NCI-H1048 (cell line): ENCODE measurements around the gene TRIM44.

Source experiments
- DNase-seq: peaks from one replicate; lab custom pipeline; 2025; lab: John Stamatoyannopoulos, UW

TRIM44 gene

DNA sequence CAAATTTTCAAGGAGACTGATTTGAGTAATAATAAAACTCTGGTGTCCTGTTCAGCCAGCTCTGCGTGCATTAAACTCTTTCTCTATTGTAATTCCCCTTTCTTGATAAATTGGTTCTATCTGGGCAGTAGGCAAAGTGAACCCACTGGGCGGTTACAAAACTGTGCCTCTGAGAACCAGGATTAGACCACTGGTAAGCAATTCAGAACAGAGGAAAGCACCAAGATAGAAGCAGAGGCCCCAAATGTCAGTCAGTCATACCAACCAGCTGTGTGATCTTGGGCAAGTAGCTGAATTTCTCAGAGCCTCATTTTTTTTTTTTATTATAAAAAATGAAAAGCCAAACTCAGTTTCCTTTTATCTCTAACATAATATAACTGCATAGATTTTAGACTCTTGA, 54.9 kb downstream of the TRIM44 start:
- no peak for DNase-seq

DNA sequence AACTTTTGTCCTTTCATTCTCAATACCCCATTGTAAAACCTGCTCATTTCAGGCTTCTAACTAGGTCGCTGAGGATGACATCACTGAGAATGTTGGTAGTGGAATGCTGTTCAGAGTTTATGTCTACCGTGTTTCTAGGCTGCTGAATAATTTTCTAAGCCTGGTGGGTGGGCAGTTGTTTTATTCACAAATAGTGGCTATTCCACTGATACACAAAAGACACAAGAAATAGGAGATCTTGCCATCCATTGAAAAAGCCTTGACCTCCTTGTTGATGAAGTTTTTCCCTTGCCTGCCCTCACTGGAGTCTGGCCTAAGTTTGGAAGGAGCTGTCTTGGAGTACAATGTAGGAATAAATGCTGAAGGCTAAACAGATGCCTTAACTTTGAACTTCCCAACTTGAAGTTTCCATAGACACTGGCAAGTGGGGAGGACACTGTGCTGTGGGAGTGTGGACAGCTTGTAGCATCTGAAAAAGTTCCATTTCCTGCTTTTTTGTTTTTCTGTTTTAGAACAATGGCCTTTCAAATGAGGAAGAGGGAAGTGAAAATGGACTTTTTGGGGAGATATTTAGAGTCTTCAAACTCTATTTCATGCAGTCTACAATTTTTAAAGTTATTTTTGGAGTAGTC, 59.2 kb downstream of the TRIM44 start:
- DNase-seq = no peak

DNA sequence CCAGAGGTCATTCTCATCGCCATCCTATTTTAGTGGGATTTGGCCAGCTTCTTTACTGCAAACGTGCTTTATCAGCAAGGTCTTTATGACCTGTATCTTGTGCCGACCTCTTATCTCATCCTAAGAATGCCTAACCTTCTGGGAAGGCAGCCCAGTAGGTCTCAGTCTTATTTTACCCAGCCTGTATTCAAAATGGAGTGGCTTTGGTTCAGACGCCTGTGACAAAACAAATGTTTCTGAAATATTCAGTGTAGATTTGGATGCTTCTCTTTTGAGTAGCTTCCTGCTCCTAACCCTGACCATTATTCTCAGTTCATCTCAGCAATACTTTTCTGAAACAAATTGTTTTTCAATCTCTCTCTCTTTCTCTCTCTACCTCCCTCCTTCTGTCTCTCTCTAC, 60.1 kb downstream of the TRIM44 start:
- DNase-seq = no peak

DNA sequence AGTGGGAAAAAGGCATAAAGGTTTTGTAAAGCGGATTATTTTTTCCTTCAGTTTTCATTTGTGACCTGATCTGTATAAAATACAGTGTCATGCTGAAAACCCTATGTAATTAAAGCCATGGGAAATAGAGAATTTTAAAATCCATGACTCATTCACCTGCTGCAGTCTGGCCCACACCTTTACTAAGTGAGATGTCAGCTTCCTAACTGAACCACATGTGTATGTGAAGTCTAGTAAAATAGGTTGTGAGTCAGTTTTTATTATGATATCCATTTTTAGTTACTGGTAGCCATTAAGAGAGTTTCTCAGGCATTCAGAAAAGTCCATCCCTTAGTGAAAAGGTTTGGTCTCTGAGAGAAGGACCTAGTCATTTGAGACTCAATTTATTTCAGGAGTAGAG, 60.9 kb downstream of the TRIM44 start:
- DNase-seq = no peak

DNA sequence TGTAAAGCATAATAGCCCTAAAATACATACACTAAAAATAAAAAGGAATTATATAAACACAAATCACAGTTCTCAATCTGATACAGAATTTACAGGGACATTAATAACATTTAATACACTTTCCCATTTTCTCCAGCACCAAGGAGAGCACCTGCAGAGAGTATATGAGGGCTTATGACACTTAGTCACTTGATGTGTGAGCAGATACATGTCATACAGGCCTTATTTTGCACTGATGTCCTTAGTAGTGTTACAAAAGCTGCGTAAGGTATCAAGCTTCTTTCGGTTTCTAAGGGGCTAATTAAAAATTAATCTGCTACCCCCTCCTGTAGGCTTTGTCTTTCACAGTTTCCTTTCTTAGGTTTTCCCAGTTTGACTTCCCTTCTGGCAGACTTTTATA, 61.3 kb downstream of the TRIM44 start:
- DNase-seq = no peak

DNA sequence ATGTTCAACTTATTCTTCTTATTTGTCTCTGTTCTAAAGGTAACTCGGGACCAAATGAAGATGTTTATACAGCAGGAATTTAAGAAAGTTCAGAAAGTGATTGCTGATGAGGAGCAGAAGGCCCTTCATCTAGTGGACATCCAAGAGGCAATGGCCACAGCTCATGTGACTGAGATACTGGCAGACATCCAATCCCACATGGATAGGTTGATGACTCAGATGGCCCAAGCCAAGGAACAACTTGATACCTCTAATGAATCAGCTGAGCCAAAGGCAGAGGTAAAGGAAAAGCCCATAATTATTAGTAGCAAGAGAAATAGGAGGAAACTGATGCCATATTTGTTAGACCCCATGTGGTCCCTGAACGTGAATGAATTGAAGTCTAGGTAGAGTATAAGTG, 63.3 kb downstream of the TRIM44 start:
- no peak for DNase-seq

DNA sequence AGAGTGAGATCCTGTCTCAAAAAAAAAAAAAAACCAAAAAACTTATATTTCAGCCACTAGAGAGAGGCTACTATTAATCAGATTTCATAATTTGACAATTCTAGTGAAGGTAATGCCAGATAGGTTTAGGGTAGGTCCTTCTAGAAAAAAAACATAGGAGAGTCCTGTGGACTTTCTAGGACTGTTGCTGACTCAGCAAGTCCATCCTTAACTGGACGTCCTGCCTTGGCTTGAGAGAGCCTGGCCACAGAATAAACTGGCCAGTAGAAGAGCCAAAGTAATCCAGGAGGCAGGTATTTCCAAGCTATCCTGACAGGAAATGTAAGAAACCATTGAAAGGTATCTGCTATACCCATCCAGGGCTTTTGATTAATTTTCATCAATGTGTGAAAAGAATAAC, 64.6 kb downstream of the TRIM44 start:
- no peak for DNase-seq

DNA sequence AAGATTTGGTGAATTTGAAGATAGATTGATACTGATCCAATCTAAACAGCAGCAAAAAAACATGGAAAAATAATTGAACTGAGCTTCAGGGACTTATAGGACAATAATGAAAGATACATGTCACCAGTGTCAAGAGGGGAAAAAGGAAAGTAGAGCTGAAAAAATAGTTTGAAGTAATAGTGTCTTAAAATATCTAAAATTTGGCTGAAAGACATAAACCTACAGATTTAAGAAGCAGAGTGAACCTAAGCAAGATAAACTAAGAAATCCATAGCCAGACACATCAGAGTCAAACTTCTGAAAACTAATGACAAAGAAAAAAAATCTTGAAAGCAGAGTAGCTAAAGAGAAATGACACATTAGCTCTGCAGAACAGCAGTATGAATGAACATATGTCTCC, 67.7 kb downstream of the TRIM44 start:
- DNase-seq = no peak

DNA sequence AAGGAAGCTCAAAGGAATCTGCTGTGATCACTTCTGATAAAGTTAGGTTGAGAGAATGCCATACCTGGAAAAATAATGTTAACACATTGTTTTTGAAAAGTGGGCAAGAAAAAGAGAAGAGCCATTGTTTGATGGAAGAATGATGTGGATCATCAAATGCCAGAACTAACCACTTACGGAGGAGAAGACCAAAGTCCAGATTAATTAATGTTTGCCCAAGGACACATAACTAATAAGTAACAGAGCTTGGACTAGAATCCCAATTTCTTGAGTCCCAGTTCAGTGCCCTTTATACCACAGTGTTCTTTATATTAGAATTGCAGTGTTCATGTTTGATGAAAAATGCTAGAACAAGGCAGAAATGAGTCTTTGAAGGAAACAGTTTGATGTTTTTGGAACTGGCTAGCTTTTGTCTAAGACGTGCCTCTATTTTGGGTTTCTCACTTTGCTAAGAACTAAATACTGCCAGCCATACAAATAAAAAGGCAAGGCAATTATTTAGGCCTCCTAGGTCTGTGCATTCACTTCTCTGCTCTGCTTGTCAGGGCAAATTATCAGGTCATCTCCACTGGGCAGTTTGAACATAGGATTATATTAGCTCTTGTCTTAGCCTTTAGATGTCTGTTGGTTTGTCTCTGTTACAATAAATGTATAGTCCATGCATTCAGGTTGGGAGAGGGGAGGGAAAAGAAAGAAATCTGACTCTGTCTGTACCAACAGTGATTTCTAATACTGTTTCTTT, 72.3 kb downstream of the TRIM44 start:
- DNase-seq = no peak

DNA sequence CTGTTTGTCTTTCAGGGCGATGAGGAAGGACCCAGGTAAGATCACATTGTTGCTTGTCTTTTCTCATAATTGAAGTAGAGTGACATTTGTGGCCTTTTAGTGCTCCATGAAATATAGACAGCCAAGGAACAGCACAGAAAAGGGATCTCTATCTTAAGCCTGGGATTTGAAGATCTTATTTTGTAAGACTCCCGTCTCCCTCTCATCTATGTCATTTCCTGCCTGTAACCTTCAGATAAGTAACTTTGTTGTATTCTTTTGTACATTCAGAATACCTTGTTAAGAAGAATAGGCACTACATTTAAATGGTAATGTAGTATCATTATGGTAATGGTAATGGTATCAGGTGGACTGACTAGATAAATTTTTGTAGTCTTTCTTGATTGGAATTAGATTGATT, 72.8 kb downstream of the TRIM44 start:
- DNase-seq = no peak

DNA sequence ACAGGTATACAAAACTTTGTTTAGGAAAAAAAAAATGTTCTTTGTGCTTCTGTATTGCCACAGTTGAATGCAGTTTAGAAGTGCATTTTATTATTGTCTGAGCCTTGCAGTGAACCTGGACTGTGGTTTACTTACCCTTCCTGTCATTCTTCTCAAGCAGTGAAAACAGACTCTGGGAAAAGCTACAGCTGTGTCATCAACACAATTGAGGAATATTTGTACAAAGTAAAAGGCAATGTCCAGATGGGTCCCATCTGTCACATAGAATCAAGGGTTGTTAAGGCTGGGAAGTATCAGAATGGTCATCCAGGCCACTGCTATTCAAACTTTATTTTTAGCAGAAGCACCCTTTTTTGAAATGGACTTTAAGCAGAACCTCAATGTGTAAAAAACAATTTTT, 73.3 kb downstream of the TRIM44 start:
- no peak for DNase-seq

DNA sequence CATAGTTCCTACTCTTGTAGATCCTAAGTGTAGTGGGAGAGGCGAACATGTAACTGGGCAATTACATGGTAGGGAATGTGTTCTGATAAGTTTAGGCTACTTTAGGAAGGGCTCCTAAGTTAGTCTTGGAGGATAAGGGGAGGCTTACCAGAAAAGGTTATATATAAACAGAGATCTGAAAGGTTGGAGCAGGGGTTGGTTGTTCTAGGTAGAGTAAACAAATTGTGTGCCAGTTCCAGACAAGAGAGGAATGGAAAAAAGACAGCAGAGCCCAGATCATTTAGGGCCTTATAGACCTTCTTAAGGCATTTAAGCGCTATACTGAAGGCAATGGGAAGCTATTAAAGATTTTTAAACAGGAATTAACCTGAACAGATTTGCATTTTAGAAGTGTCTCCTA, 74.4 kb downstream of the TRIM44 start:
- no peak for DNase-seq

DNA sequence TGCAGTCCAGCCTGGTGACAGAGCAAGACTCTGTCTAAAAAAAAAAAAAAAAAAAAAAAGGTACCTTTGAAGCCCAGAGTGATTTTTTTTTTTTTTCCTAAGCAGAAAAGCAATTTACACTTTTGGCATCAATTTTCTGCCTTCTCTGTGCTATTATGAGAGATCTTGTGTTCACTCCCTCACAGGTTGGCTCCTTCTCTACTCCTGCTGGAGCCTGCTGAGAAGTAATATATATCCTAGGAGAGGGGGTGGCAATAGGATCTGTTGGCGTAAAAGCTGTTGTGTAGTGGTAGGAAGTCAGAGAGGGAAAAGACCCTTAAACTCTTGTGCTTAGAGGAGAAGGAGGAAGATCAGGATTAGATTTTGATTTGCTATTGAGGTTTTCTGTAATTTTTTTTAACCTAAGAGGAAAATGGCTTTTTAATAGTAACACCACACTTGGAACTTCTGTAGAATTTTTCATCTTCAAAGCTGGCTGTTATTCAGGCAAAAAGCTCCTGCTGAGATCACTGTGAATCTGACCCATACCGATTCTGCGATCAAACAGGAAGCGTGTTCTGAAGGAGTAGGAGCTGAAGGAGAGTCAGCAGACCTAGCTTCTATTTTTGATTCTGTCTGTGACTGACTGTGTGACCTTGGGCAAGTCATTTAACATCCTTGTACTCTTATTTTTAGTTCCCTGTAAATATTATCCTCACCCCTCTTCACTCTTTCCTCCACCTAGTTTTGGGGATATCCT, 77.7 kb downstream of the TRIM44 start:
- DNase-seq = no peak

DNA sequence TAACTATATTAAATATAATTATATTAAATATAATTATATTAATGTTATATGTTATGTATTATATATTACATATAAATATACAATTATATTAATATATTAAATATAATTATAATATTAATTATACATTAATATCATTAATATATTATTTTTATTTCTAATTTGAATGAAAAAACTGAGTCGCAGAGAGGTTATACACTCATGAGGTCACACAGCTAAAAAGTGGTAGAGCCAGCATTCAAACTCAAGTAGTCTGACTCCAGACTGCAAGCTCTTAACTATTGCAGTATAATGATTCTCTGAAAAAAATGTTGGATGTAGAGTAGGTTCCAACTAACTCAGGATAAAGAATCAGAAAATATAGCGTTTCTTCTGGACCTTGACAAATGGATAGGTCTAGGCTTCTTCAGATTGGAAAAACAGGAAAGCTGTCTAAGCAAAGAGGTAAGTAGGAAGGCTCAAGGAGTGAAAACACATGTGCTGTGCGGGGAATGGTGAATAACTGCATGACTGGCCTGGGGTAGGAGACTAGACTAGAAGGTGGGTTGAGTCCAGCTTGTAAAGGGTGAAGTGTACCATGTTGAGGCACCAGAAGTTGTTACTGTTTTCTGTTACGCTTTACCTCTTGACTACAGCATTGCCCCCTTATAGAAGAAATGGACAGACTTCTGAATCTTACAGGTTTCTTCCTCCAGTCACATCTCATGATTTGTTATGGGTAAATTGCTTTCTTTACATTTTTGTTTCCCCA, 80.3 kb downstream of the TRIM44 start:
- no peak for DNase-seq

DNA sequence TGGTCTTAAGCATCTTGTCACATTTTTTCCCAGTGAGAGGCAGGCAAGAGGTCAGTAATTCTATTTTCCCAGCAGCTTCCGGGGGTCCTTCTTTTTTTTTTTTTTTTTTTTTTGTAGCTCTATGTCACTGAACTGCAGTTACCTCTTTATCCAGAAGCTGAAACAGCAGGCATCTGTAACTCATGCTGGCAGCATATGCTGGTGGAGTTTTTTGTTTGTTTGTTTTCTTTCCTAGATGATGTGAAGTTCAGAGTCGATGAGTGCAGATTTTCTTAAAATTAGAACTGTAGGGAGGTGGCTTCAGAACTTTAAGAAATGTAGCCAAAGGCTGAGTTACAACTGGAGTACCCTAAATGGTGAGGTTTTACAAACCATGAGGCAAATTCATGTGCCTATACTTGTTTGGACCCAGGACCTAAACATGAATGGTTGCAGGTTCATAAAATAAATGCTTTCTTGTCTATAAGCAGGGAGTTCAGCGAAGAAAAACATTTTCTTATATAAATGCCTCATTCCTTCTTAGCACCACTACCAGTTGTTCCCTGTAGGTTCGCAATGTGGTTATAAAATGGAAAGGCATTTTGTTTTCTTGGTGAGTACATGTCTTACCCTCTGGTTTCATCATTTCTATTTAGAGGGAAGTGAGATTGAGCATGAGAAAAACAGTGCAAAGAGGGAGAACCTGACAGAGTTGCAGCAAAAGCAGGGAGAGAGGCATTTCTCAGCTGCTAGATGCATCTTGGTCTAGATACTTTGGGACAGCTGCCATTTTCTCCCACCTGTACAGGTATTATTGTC, 84.0 kb downstream of the TRIM44 start:
- DNase-seq = no peak

DNA sequence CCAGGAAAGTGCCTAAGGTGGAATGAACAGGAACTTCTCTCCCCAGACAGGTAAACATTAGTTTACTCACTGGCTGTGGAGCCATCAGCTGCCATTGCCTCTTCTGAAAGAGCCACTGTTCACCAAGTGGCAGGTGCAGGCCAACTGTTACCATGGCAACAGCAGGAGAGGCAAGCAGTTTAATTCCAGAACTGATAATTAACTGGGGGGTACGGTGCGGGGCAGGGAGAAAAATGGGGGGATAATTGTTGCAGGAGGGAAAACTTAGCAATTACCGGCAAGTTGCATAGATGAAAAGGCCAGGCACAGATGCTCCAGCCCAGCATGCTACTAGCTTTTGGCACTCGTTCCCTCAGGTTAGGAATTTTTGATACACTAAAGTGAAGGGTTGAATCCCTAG, 85.1 kb downstream of the TRIM44 start:
- no peak for DNase-seq

DNA sequence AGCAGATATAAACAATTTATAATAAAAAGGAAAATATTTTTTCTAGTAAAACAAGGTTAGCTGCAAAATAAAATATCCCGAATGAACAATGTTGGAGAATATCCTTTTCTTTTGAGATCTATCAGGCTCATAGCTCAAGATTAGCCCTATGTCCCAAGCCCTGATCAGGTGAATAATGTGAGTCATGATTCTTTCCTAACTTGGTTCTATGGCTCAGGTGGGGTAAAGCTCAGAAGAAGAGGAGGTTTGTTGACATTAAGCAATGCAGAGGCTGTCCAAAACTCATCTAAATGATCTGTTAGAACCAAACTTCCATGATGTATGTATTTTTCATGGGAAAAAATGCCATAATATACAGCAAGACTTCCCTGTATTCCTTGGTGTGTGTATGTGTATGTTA, 86.1 kb downstream of the TRIM44 start:
- no peak for DNase-seq

DNA sequence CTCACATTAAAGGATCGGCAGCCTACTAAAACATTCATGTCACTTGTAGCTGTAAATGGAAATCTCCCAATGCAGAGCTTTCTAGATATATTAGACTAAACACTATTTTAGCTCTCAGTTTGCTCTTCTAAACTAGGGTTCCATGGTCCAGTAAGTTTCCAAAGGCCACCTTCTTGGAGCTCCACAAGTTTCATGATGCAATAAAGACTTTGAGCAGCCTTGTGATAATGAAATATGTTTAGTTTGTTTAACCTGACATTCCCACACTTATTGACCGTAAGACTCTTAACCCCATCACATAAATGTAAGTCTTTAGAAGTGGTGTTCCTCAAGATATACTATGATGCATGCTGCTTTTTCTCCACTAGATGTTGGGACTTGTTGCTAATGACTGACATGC, 87.7 kb downstream of the TRIM44 start:
- no peak for DNase-seq

DNA sequence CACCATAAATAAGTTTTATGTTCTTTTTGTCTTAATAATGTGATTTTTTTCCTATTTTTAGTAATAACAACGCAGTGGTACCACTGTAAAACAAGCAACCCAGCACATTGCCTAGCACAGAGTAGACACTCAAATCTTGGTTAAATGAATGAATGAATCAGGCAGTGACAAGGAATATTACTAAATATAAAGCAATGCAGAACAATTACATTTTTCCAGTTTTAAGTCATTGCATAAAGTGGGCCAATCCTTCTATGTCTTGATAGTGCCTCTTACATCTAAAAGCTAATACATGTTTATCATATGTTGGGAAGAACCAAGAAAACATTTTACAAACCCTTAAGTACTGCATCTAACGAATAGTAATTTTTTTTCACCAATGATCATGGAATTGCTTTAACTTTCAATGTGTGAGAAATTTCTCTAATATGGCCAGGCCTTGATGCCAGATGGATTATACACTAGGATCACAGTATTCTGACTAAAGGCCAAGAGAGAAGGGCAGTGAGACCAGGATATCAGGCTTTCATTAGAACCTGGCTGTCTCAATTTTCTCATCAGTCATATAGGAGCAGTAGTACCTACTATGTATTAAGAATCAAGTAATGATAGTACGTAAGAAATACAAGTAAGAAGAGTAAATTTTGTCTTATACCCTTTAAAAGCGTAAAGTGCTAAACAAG, 88.5 kb downstream of the TRIM44 start:
- no peak for DNase-seq

DNA sequence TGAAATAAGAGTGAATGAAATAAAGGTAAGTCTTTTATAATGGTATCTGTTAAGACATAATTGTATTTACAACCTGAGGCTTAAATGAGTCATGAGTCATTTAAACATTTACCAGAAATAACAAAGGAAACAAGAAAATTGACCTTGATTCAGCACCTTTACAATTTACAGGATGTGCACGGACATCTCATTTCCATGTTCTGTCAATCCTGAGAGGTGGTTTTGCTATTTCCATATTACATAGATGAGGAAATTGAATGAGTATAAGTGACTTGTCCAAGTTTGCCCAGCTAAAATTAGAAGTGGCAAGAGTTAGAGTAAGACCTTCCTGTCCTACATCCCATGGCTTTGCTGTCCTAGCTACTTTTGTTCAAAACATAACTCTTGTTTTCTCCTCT, 89.1 kb downstream of the TRIM44 start:
- no peak for DNase-seq

DNA sequence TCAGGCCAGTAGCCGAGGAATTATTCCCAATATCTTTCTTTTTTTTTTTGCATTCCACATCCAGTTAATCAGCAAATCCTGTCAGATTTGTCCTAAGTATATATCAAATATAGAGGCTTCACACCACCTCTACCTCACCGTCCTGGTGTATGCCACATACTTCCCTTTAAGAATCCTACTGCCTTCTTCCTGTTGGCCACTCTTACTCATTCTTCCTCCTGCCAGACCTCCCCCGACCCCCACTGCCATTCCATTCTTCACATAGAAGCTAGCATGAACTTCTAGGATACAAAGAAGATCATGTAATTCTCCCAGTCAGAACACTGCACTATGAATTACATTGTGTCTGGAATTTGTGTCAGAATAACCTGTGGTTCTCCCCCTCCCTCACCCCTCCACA, 89.5 kb downstream of the TRIM44 start:
- DNase-seq = no peak
